SK-N-SH treated with all-trans-retinoic acid at 6 μM for 48 hours (cell line): ENCODE results near the gene BOC.

Experiments used
- ATAC-seq: fragments of 200-7000 bp; cut with Tn5 transposase; 3 replicates; pipeline ENCODE4 v1.9.1; 2020; ENCODE audit warnings: mild to moderate bottlenecking, moderate library complexity
- ARNTL ChIP-seq: fragments of 450-650 bp; formaldehyde crosslinking; IDR thresholded peaks from 2 replicates; pipeline ENCODE4 v1.5.0; 2020; ENCODE audit warnings: low read depth, mild to moderate bottlenecking, moderate library complexity, borderline replicate concordance
- BACH2 ChIP-seq: fragments of 250-450 bp; sonication (Bioruptor Pico); IDR thresholded peaks from 2 replicates; pipeline ENCODE4 v1.9.0; 2021; ENCODE audit warnings: mild to moderate bottlenecking, borderline replicate concordance
- CSDC2 ChIP-seq: fragments of 250-450 bp; sonication (Bioruptor Pico); IDR thresholded peaks from 2 replicates; pipeline ENCODE4 v1.5.0; 2020; ENCODE audit warnings: mild to moderate bottlenecking, moderate library complexity
- CSRNP3 ChIP-seq: fragments of 250-450 bp; sonication (Bioruptor Pico); IDR thresholded peaks from 2 replicates; pipeline ENCODE4 v1.5.1; 2021; ENCODE audit warnings: mild to moderate bottlenecking, moderate library complexity
- ESRRG ChIP-seq: fragments of 250-450 bp; sonication (Bioruptor Pico); IDR thresholded peaks from 2 replicates; pipeline ENCODE4 v1.6.1; 2021; ENCODE audit warnings: mild to moderate bottlenecking
- OSR1 ChIP-seq: fragments of 250-450 bp; sonication (Bioruptor Pico); IDR thresholded peaks from 2 replicates; pipeline ENCODE4 v1.8.0; 2022; ENCODE audit warnings: moderate library complexity, mild to moderate bottlenecking, inconsistent platforms
- PATZ1 ChIP-seq: fragments of 250-450 bp; sonication (Bioruptor Pico); IDR thresholded peaks from 2 replicates; pipeline ENCODE4 v1.8.0; 2020; ENCODE audit warnings: mild to moderate bottlenecking, moderate library complexity, borderline replicate concordance
- PPARA ChIP-seq: fragments of 250-450 bp; sonication (Bioruptor Pico); IDR thresholded peaks from 2 replicates; pipeline ENCODE4 v1.5.0; 2020; ENCODE audit warnings: mild to moderate bottlenecking, borderline replicate concordance
- RARB ChIP-seq: fragments of 250-450 bp; sonication (Bioruptor Pico); IDR thresholded peaks from 2 replicates; pipeline ENCODE4 v1.8.0; 2021; ENCODE audit warnings: mild to moderate bottlenecking, moderate library complexity
- SNAI2 ChIP-seq: fragments of 250-450 bp; sonication (Bioruptor Pico); IDR thresholded peaks from 2 replicates; pipeline ENCODE4 v1.5.0; 2020; ENCODE audit warnings: mild to moderate bottlenecking, moderate library complexity
- TCF4 ChIP-seq: fragments of 250-450 bp; sonication (Bioruptor Pico); IDR thresholded peaks from 2 replicates; pipeline ENCODE4 v1.8.0; 2021; ENCODE audit warnings: mild to moderate bottlenecking, moderate library complexity, borderline replicate concordance
- TOX ChIP-seq: fragments of 250-450 bp; sonication (Bioruptor Pico); IDR thresholded peaks from 2 replicates; pipeline ENCODE4 v1.8.0; 2021; ENCODE audit warnings: mild to moderate bottlenecking, moderate library complexity, borderline replicate concordance
- ZC3H10 ChIP-seq: fragments of 250-450 bp; sonication (Bioruptor Pico); IDR thresholded peaks from 2 replicates; pipeline ENCODE4 v1.5.1; 2021; ENCODE audit warnings: mild to moderate bottlenecking, moderate library complexity
- ZFP3 ChIP-seq: fragments of 250-450 bp; sonication (Bioruptor Pico); IDR thresholded peaks from 2 replicates; pipeline ENCODE4 v1.5.0; 2020; ENCODE audit warnings: mild to moderate bottlenecking, moderate library complexity
- ZFP30 ChIP-seq: fragments of 450-650 bp; formaldehyde crosslinking; IDR thresholded peaks from 2 replicates; pipeline ENCODE4 v1.5.0; 2022; ENCODE audit warnings: mild to moderate bottlenecking, moderate library complexity
- ZNF565 ChIP-seq: fragments of 450-650 bp; formaldehyde crosslinking; conservative IDR thresholded peaks from 2 replicates; pipeline ENCODE4 v1.5.0; 2020; ENCODE audit warnings: low read depth, mild to moderate bottlenecking, moderate library complexity
- ZNF70 ChIP-seq: fragments of 450-650 bp; formaldehyde crosslinking; IDR thresholded peaks from 2 replicates; pipeline ENCODE4 v1.5.0; 2020; ENCODE audit warnings: mild to moderate bottlenecking, moderate library complexity
- ZNF8 ChIP-seq: fragments of 450-650 bp; formaldehyde crosslinking; IDR thresholded peaks from 2 replicates; pipeline ENCODE4 v1.5.0; 2020; ENCODE audit warnings: mild to moderate bottlenecking, moderate library complexity
- TF ChIP-seq, protein P1 (sequence below): fragments of 250-450 bp; sonication (Bioruptor Pico); IDR thresholded peaks from 2 replicates; pipeline ENCODE4 v1.5.1; 2020; ENCODE audit warnings: low read depth, mild to moderate bottlenecking, moderate library complexity
- TF ChIP-seq, protein P2 (sequence below): fragments of 250-450 bp; sonication (Bioruptor Pico); IDR thresholded peaks from 2 replicates; pipeline ENCODE4 v1.8.0; 2021; ENCODE audit warnings: low read depth, mild to moderate bottlenecking, moderate library complexity, borderline replicate concordance

BOC gene, protein sequence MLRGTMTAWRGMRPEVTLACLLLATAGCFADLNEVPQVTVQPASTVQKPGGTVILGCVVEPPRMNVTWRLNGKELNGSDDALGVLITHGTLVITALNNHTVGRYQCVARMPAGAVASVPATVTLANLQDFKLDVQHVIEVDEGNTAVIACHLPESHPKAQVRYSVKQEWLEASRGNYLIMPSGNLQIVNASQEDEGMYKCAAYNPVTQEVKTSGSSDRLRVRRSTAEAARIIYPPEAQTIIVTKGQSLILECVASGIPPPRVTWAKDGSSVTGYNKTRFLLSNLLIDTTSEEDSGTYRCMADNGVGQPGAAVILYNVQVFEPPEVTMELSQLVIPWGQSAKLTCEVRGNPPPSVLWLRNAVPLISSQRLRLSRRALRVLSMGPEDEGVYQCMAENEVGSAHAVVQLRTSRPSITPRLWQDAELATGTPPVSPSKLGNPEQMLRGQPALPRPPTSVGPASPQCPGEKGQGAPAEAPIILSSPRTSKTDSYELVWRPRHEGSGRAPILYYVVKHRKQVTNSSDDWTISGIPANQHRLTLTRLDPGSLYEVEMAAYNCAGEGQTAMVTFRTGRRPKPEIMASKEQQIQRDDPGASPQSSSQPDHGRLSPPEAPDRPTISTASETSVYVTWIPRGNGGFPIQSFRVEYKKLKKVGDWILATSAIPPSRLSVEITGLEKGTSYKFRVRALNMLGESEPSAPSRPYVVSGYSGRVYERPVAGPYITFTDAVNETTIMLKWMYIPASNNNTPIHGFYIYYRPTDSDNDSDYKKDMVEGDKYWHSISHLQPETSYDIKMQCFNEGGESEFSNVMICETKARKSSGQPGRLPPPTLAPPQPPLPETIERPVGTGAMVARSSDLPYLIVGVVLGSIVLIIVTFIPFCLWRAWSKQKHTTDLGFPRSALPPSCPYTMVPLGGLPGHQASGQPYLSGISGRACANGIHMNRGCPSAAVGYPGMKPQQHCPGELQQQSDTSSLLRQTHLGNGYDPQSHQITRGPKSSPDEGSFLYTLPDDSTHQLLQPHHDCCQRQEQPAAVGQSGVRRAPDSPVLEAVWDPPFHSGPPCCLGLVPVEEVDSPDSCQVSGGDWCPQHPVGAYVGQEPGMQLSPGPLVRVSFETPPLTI

DNA sequence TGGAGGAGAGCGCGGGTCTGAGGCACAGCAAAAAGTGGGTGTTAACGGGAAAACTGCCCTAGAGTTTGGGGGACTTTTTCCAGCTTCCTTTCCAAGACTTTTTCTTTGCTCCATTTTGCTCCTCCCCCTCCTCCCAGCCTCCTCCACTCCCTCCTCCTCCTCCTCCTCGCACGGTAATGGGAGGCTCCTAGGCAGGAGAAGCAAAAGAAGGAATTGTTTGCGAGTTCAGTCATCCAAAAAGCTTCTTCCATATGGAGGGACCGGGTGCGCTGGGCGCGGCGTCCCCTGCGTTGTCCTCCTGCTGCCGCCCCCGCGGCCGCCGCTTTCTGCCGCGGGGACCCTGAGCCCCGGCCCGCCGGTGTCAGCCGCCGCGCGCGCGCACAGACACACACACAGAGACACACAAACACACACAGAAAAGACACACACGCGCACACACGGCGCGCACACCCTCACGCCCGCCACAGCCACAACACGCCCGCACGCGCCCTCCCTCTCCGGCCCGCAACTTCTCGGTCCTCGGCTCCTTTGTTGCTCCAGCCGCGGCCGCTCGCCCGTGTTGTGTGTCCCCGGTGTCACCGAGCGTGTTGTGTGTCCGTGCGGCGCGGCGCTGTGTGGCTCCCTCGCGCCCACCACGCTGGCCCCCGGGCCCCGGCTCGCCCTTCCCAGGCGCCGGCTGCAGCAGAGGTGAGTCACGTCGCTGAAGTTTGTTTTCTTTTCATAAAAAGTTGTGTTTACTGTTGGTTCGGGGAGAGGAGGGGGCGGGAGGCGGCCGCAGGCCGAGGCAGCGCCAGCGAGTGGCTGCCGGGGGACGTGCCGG, at the start of gene BOC:
Gene BOC (plus strand): TSS at position 228 of the 820 bp plus-strand sequence. CDS start 38,246 bp downstream, outside the sequence.
- TF ChIP-seq OSR1 (CRISPR knock-in tag) (no peak), ZNF8 (no peak), BACH2 (no peak), TCF4 (CRISPR knock-in tag) (no peak), SNAI2 (CRISPR knock-in tag) (no peak), ARNTL (CRISPR knock-in tag) (no peak), PPARA (CRISPR knock-in tag) (no peak), CSRNP3 (CRISPR knock-in tag) (no peak), ESRRG (CRISPR knock-in tag) (no peak), ZC3H10 (CRISPR knock-in tag) (no peak), ZNF565 (no peak), PATZ1 (CRISPR knock-in tag) (no peak), TOX (CRISPR knock-in tag) (no peak), ZNF70 (CRISPR knock-in tag) (no peak), ZFP3 (CRISPR knock-in tag) (no peak), CSDC2 (CRISPR knock-in tag) (no peak)
- TF ChIP-seq, protein P1, sequence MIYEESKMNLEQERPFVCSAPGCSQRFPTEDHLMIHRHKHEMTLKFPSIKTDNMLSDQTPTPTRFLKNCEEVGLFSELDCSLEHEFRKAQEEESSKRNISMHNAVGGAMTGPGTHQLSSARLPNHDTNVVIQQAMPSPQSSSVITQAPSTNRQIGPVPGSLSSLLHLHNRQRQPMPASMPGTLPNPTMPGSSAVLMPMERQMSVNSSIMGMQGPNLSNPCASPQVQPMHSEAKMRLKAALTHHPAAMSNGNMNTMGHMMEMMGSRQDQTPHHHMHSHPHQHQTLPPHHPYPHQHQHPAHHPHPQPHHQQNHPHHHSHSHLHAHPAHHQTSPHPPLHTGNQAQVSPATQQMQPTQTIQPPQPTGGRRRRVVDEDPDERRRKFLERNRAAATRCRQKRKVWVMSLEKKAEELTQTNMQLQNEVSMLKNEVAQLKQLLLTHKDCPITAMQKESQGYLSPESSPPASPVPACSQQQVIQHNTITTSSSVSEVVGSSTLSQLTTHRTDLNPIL = no peak
- TF ChIP-seq, protein P2, sequence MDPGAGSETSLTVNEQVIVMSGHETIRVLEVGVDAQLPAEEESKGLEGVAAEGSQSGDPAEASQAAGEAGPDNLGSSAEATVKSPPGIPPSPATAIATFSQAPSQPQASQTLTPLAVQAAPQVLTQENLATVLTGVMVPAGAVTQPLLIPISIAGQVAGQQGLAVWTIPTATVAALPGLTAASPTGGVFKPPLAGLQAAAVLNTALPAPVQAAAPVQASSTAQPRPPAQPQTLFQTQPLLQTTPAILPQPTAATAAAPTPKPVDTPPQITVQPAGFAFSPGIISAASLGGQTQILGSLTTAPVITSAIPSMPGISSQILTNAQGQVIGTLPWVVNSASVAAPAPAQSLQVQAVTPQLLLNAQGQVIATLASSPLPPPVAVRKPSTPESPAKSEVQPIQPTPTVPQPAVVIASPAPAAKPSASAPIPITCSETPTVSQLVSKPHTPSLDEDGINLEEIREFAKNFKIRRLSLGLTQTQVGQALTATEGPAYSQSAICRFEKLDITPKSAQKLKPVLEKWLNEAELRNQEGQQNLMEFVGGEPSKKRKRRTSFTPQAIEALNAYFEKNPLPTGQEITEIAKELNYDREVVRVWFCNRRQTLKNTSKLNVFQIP (CRISPR knock-in tag) = no peak
- peak; percentile 75 for ATAC-seq

- ATAC-seq = no peak
Measured at GRCh38 chr3:113161661-113162060, 49.7 kb upstream of the BOC start.

More at GRCh38 chr3:113161661-113162060, 49.7 kb upstream of the BOC start:
- TF ChIP-seq OSR1 (CRISPR knock-in tag) (no peak), PPARA (CRISPR knock-in tag) (no peak), ZNF70 (CRISPR knock-in tag) (no peak), CSDC2 (CRISPR knock-in tag) (no peak), TCF4 (CRISPR knock-in tag) (no peak), RARB (CRISPR knock-in tag) (no peak), ZNF8 (no peak), ZFP30 (CRISPR knock-in tag) (no peak), CSRNP3 (CRISPR knock-in tag) (no peak), BACH2 (no peak), SNAI2 (CRISPR knock-in tag) (no peak), TOX (CRISPR knock-in tag) (no peak), ZFP3 (CRISPR knock-in tag) (no peak), ZC3H10 (CRISPR knock-in tag) (no peak)
- TF ChIP-seq, protein P2 (CRISPR knock-in tag) = no peak
- TF ChIP-seq, protein P1 = no peak
